Nephron (organoid): Measurements from ENCODE around the gene ALG2.

Experiments used
- H3K27ac Mint-ChIP-seq, 3 experiments: 2 replicates each; pipeline ENCODE4 v1.8.0; 2020; ENCODE audit warnings: mixed read lengths in 3 of 3, mild to moderate bottlenecking in 2 of 3, moderate library complexity in 1 of 3
- H3K27me3 Mint-ChIP-seq: 2 replicates; pipeline ENCODE4 v1.8.0; 2021; ENCODE audit warnings: low read depth, mild to moderate bottlenecking, moderate library complexity, mixed read lengths
- H3K36me3 Mint-ChIP-seq: 2 replicates; pipeline ENCODE4 v1.8.0; 2020; ENCODE audit warnings: low read depth, mixed read lengths
- H3K4me1 Mint-ChIP-seq: 2 replicates; pipeline ENCODE4 v1.8.0; 2020; ENCODE audit warnings: mixed read lengths
- H3K4me3 Mint-ChIP-seq, 3 experiments: 2 replicates each; pipeline ENCODE4 v1.8.0; 2020; ENCODE audit warnings: mild to moderate bottlenecking in 3 of 3, mixed read lengths in 3 of 3, moderate library complexity in 2 of 3
- H3K9me3 Mint-ChIP-seq: 2 replicates; pipeline ENCODE4 v1.8.0; 2020; ENCODE audit warnings: mixed read lengths
- TF ChIP-seq, protein P1 (sequence below), 3 experiments: fragments of 200-600 bp; sonication (generic); IDR thresholded peaks; one replicate each; pipeline ENCODE4 v1.5.0; 2021; ENCODE audit warnings: antibody characterized with exemption in 3 of 3; ENCODE audit not compliant: unreplicated experiment in 3 of 3

Gene ALG2

DNA sequence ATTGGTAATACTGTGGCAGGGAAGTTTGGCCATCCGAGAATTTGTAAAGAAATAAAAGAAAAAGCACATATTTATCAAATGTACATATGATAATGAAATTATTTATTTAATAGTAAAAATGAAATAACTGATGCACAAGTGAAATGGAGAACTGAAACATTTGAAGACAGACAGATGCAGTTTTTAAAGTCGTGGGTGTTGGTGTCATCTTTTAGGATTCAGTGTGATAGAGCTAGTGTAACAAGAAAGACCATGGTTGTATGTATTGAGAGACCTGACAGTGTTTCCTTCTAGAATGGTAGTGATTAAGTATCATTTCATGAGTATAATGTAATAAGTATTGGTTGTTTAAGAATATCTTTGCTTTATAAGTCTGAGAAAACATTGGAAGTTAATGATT is 2.7 kb upstream of the ALG2 start:
- TF ChIP-seq, protein P1, sequence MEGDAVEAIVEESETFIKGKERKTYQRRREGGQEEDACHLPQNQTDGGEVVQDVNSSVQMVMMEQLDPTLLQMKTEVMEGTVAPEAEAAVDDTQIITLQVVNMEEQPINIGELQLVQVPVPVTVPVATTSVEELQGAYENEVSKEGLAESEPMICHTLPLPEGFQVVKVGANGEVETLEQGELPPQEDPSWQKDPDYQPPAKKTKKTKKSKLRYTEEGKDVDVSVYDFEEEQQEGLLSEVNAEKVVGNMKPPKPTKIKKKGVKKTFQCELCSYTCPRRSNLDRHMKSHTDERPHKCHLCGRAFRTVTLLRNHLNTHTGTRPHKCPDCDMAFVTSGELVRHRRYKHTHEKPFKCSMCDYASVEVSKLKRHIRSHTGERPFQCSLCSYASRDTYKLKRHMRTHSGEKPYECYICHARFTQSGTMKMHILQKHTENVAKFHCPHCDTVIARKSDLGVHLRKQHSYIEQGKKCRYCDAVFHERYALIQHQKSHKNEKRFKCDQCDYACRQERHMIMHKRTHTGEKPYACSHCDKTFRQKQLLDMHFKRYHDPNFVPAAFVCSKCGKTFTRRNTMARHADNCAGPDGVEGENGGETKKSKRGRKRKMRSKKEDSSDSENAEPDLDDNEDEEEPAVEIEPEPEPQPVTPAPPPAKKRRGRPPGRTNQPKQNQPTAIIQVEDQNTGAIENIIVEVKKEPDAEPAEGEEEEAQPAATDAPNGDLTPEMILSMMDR (IDR thresholded peaks at IDR 0.05; ENCODE audit: unreplicated experiment in 3 of 3): no peak
- H3K36me3 Mint-ChIP-seq: peaks cover 41% of the 10 kb centered on the region
- peaks cover 37% of the 10 kb centered on the region for H3K4me1 Mint-ChIP-seq
- peak overlapping the region; percentile 96 to 99 (median 98) for H3K4me3 Mint-ChIP-seq
- no peaks in the 10 kb centered on the region for H3K27me3 Mint-ChIP-seq
- no peaks in the 10 kb centered on the region for H3K9me3 Mint-ChIP-seq
- H3K27ac Mint-ChIP-seq: peak overlapping the region in 2 of 3 experiments; percentile 2 to 48

DNA sequence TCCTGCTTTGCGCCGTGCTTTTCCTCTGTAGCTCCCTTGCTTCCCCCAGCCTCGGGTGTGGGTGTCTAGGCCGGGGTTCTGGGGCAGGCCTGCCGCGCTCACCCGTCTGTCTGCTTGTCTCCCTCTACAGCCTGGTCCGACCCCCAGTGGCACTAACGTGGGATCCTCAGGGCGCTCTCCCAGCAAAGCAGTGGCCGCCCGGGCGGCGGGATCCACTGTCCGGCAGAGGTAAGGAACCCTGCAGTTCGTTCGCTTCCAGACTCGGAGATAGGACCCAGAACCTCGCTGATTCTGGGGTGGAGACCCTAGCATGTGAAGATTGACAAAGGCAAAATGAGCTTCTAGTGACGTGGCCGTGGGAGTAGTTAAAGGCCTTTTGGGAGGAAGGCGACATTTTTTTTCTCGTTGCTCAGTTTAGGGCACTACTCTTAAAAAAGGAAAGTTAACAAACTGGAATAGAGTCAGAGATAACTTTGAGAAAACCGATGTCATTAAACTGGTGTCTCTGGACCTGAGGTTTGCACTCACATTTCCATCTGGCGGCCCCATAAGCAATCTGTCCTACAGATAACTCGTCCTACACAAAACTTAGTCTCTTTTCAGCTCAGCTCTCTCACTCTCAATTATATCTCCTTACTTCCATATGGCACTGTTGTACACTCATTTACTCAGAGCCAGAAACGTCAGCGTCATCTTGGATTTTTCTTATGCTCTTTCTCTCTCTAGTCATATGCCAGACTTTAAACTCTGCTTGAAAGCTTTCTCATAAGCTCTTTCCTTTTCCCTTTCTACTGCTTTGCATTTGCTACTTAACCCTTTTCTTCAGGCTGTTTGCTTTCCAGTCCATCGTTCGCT is 901 bp upstream of the ALG2 start:
- Mint-ChIP-seq H3K36me3 (peaks cover 42% of the 10 kb centered on the region), H3K9me3 (no peaks in the 10 kb centered on the region), H3K4me1 (peaks cover 40% of the 10 kb centered on the region), H3K27me3 (no peaks in the 10 kb centered on the region), H3K4me3 (peak overlapping the region; percentile 96 to 99 (median 98)), H3K27ac (peak overlapping the region; percentile 100)
- TF ChIP-seq, protein P1 (IDR thresholded peaks at IDR 0.05; ENCODE audit: unreplicated experiment in 3 of 3): no peak

DNA sequence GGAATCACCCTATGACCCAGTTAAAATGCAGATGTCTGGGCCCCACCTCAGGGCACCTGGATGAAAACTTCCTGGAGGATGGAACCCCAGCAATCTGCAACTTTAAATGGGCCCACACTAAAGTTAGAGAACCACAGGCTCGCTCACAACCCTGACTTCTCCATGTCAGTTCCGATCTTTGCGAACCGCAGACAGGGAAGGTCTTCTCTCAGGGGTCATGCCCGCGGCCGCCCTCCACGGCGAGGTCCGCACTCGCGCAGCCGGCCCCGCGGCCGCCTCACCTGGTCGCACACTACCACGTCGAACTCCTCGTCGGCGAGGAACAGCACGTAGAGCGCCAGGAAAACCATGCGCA is 499 bp downstream of the ALG2 start:
- Mint-ChIP-seq H3K27ac (peak overlapping the region; percentile 92 to 97 (median 95)), H3K9me3 (no peaks in the 10 kb centered on the region), H3K27me3 (no peaks in the 10 kb centered on the region), H3K36me3 (peaks cover 53% of the 10 kb centered on the region), H3K4me3 (peak overlapping the region; percentile 96 to 99 (median 98)), H3K4me1 (peaks cover 40% of the 10 kb centered on the region)
- TF ChIP-seq, protein P1 (IDR thresholded peaks at IDR 0.05; ENCODE audit: unreplicated experiment in 3 of 3): no peak

DNA sequence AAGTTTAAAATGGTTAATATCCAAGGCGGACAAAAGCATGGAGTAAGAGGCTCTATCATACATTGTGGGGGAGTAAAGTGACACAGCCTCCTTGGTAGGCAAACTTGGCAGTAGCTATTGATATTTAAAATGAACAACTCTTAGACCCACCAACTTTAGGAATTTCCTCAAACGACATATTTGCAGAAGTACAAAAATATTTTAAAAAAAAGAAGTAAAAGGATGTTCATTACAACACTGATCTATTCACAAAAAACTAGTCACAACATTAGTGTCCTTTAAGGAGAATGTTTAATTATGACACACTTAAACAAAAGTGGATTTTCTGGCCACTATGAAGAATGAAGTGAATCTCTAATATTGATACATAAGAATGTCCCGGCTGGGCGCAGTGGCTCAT is 1.7 kb downstream of the ALG2 start:
- Mint-ChIP-seq H3K4me3 (peak overlapping the region; percentile 76 to 98 (median 84)), H3K27ac (peak overlapping the region; percentile 31 to 92 (median 77)), H3K27me3 (no peaks in the 10 kb centered on the region), H3K9me3 (no peaks in the 10 kb centered on the region), H3K4me1 (peaks cover 40% of the 10 kb centered on the region), H3K36me3 (peaks cover 55% of the 10 kb centered on the region)
- TF ChIP-seq, protein P1 (IDR thresholded peaks at IDR 0.05; ENCODE audit: unreplicated experiment in 3 of 3): no peak

DNA sequence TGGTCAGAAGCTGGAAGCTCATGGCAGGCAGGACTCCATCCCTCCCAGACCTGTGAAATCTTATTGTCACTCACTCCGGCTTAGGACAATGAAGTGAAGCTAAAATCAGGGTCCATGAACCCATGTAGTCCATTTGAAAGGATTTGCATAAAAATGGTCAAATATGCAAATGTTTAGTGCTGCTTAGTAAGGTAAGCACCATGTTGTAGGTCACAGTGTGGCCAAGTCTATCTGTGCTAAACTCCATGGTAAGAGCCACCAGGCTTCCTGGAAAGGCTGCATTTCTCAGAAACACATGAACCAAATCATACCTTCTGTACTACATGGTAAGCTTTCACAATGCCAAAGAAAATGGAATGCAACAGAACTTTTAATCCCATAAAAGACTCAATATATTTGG is 5.7 kb downstream of the ALG2 start:
- TF ChIP-seq, protein P1 (IDR thresholded peaks at IDR 0.05; ENCODE audit: unreplicated experiment in 3 of 3): no peak
- H3K36me3 Mint-ChIP-seq: peaks cover 61% of the 10 kb centered on the region
- no peak overlapping the region for H3K27ac Mint-ChIP-seq
- H3K9me3 Mint-ChIP-seq: peaks cover 15% of the 10 kb centered on the region
- no peak overlapping the region for H3K4me3 Mint-ChIP-seq
- H3K4me1 Mint-ChIP-seq: peaks cover 17% of the 10 kb centered on the region
- no peaks in the 10 kb centered on the region for H3K27me3 Mint-ChIP-seq

DNA sequence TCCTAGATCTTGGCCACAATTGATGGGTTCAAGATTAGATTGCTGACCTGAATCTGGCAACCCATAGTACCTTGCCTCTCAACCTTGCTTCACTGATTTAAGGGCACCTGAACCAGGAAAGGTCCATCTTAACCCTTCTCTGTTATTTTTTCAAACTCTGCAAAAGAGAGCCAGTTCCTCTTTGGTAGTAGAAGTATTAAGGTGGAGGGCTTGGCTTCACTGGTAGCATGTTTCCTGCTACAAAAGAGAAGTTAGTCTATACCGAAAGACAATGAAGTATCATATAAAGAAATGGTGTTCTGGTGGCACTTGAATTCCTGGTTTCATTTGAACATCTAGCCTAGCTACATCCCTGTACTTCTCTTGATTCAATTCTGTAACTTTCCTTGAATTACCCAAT is 8.5 kb downstream of the ALG2 start:
- Mint-ChIP-seq H3K4me1 (no peaks in the 10 kb centered on the region), H3K4me3 (no peak overlapping the region), H3K36me3 (peaks cover 63% of the 10 kb centered on the region), H3K27me3 (no peaks in the 10 kb centered on the region), H3K9me3 (peaks cover 36% of the 10 kb centered on the region), H3K27ac (no peak overlapping the region)
- TF ChIP-seq, protein P1 (IDR thresholded peaks at IDR 0.05; ENCODE audit: unreplicated experiment in 3 of 3): no peak
